Osteoblast (primary cell): Measurements from ENCODE around the gene DIP2A. TPM values are rescaled to one million over a fixed set of nuclear protein-coding genes. Genes with fewer than 3 reads are reported as not detected.
A peak's percentile ranks its signal among the peaks of the same experiment; 100 is the strongest.

Experiments
- DNase-seq: peaks from one replicate; pipeline ENCODE4 v3.0.0; 2011; ENCODE audit warnings: low spot score, mixed read lengths; ENCODE audit not compliant: insufficient read length; ENCODE audit errors: missing footprints
- H2AFZ ChIP-seq: 2 replicates; pipeline ENCODE4 v1.6.0; 2011; ENCODE audit warnings: mild to moderate bottlenecking, low read length
- H3K27ac ChIP-seq: 2 replicates; pipeline ENCODE4 v1.5.1; 2011; ENCODE audit warnings: mild to moderate bottlenecking, low read depth, low read length, moderate library complexity
- H3K27me3 ChIP-seq: 2 replicates; pipeline ENCODE4 v1.6.0; 2012; ENCODE audit warnings: mild to moderate bottlenecking, control low read depth, inconsistent platforms, low read length, moderate library complexity; ENCODE audit not compliant: insufficient read depth
- H3K36me3 ChIP-seq: 2 replicates; pipeline ENCODE4 v1.5.1; 2011; ENCODE audit warnings: mild to moderate bottlenecking, low read length, control low read depth, moderate library complexity; ENCODE audit not compliant: insufficient read depth
- H3K4me1 ChIP-seq: 2 replicates; pipeline ENCODE4 v1.5.1; 2011; ENCODE audit warnings: mild to moderate bottlenecking, low read length, control low read depth, moderate library complexity; ENCODE audit not compliant: insufficient read depth
- H3K4me2 ChIP-seq: 2 replicates; pipeline ENCODE4 v1.6.0; 2011; ENCODE audit warnings: mild to moderate bottlenecking, low read length; ENCODE audit not compliant: insufficient read depth
- H3K4me3 ChIP-seq: fragments of 200-600 bp; sonication (generic); 3 replicates; pipeline ENCODE4 v1.5.1; 2012; ENCODE audit warnings: mild to moderate bottlenecking, low read length, inconsistent platforms; ENCODE audit not compliant: insufficient read depth
- H3K79me2 ChIP-seq: 2 replicates; pipeline ENCODE4 v1.6.0; 2012; ENCODE audit warnings: mild to moderate bottlenecking, low read length, control low read depth, inconsistent platforms; ENCODE audit not compliant: insufficient read depth
- H3K9me3 ChIP-seq: 2 replicates; pipeline ENCODE4 v1.5.1; 2011; ENCODE audit warnings: low read depth, low read length, control low read depth
- H4K20me1 ChIP-seq: 2 replicates; pipeline ENCODE4 v1.6.0; 2012; ENCODE audit warnings: mild to moderate bottlenecking, low read length, control low read depth; ENCODE audit not compliant: insufficient read depth
- total RNA-seq: library from RNA; depleted of rRNA; stranded (reverse); fragments of >200 nt; gene quantifications from 2 replicates; pipeline ENCODE4 v1.2.3, GENCODE V29; 2012
- TF ChIP-seq, protein P1 (sequence below): IDR thresholded peaks from 2 replicates; pipeline ENCODE4 v1.5.1; 2011; ENCODE audit warnings: mild to moderate bottlenecking, low read depth, low read length, moderate library complexity; ENCODE audit errors: extremely low read depth

The DIP2A gene
- total RNA-seq, 1 donor = 22.8 TPM

DNA sequence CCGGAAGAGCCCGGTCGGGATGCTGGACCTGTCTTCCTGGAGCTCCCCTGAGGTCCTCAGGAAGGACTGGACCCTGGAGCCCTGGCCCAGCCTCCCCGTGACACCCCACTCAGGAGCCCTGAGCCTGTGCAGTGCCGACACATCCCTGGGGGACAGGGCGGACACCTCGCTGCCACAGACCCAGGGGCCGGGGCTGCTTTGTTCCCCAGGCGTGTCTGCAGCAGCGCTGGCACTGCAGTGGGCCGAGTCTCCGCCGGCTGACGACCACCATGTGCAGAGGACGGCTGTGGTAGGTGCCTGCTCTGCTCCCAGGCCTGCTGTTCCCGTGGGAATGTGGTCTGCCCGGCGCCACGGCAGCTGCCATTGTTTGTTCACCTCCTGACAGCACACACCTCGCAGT, 42.1 kb upstream of the DIP2A start:
- H2AFZ ChIP-seq = no peak overlapping the region
- no peaks in the 10 kb centered on the region for H3K4me1 ChIP-seq
- H3K4me3 ChIP-seq = no peak overlapping the region
- no peak overlapping the region for H3K27ac ChIP-seq
- peaks cover 28% of the 10 kb centered on the region for H3K36me3 ChIP-seq
- TF ChIP-seq, protein P1, sequence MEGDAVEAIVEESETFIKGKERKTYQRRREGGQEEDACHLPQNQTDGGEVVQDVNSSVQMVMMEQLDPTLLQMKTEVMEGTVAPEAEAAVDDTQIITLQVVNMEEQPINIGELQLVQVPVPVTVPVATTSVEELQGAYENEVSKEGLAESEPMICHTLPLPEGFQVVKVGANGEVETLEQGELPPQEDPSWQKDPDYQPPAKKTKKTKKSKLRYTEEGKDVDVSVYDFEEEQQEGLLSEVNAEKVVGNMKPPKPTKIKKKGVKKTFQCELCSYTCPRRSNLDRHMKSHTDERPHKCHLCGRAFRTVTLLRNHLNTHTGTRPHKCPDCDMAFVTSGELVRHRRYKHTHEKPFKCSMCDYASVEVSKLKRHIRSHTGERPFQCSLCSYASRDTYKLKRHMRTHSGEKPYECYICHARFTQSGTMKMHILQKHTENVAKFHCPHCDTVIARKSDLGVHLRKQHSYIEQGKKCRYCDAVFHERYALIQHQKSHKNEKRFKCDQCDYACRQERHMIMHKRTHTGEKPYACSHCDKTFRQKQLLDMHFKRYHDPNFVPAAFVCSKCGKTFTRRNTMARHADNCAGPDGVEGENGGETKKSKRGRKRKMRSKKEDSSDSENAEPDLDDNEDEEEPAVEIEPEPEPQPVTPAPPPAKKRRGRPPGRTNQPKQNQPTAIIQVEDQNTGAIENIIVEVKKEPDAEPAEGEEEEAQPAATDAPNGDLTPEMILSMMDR = no peak
- H3K27me3 ChIP-seq = no peaks in the 10 kb centered on the region
- H3K79me2 ChIP-seq = no peaks in the 10 kb centered on the region
- no peak overlapping the region for H3K4me2 ChIP-seq
- DNase-seq = peak; percentile 76
- H3K9me3 ChIP-seq = no peaks in the 10 kb centered on the region
- no peaks in the 10 kb centered on the region for H4K20me1 ChIP-seq

GRCh38 chr21:46418265-46418946, 40.3 kb upstream of the DIP2A start:
- no peaks in the 10 kb centered on the region for H3K9me3 ChIP-seq
- TF ChIP-seq, protein P1 = no peak
- H2AFZ ChIP-seq = no peak overlapping the region
- H3K27ac ChIP-seq = no peak overlapping the region
- H3K4me3 ChIP-seq = no peak overlapping the region
- peak; percentile 51 for DNase-seq
- no peaks in the 10 kb centered on the region for H3K27me3 ChIP-seq
- H3K36me3 ChIP-seq = peaks cover 25% of the 10 kb centered on the region
- H3K79me2 ChIP-seq = no peaks in the 10 kb centered on the region
- H3K4me2 ChIP-seq = no peak overlapping the region
- H3K4me1 ChIP-seq = no peaks in the 10 kb centered on the region
- H4K20me1 ChIP-seq = no peaks in the 10 kb centered on the region

- Histone ChIP-seq H3K27me3 (no peaks in the 10 kb centered on the region), H3K36me3 (peaks cover 28% of the 10 kb centered on the region), H3K4me3 (no peak overlapping the region), H3K4me1 (no peaks in the 10 kb centered on the region), H3K9me3 (no peaks in the 10 kb centered on the region), H3K79me2 (no peaks in the 10 kb centered on the region), H3K27ac (no peak overlapping the region), H3K4me2 (no peak overlapping the region), H2AFZ (no peak overlapping the region), H4K20me1 (no peaks in the 10 kb centered on the region)
- DNase-seq = peak; percentile 82
- TF ChIP-seq, protein P1 = peak; percentile 11
These were observed 38.2 kb upstream of the DIP2A start for GRCh38 chr21:46420241-46421190.
